Lung (tissue), 12 donors: ENCODE measurements around the gene KLF11. TPM values are rescaled to one million over a fixed set of nuclear protein-coding genes. Genes with fewer than 3 reads are reported as not detected.

Experiments used
- ATAC-seq: fragments of 200-7000 bp; cut with Tn5 transposase; one replicate; pipeline ENCODE4 v1.9.1; 2020; ENCODE audit warnings: moderate number of reproducible peaks; ENCODE audit not compliant: insufficient read depth, low FRiP score
- DNase-seq, 3 donors: peaks; one replicate each; pipeline ENCODE4 v3.0.0-alpha.2; 2013 to 2017
- H3K27ac ChIP-seq, 2 donors: one replicate each; pipeline ENCODE4 v1.5.1; 2013; ENCODE audit warnings: mild to moderate bottlenecking in 2 of 2, moderate library complexity in 2 of 2, control low read depth in 1 of 2, inconsistent platforms in 1 of 2, low read depth in 1 of 2, low read length in 1 of 2
- H3K27me3 ChIP-seq, 3 donors: one replicate each; pipeline ENCODE4 v1.5.1; 2013; ENCODE audit warnings: low read length in 2 of 3; ENCODE audit not compliant: control insufficient read depth in 3 of 3, insufficient read depth in 3 of 3
- H3K36me3 ChIP-seq, 4 donors: one replicate each; pipeline ENCODE4 v1.5.1; 2013; ENCODE audit warnings: low read length in 4 of 4, mild to moderate bottlenecking in 1 of 4, moderate library complexity in 1 of 4; ENCODE audit not compliant: control insufficient read depth in 4 of 4, insufficient read depth in 4 of 4
- H3K4me1 ChIP-seq, 5 donors: one replicate each; pipeline ENCODE4 v1.5.1; 2013; ENCODE audit warnings: low read length in 5 of 5, mild to moderate bottlenecking in 2 of 5, moderate library complexity in 1 of 5; ENCODE audit not compliant: control insufficient read depth in 5 of 5, insufficient read depth in 5 of 5
- H3K4me3 ChIP-seq: one replicate; pipeline ENCODE4 v1.5.1; 2013; ENCODE audit warnings: mild to moderate bottlenecking, control low read depth, moderate library complexity
- H3K9ac ChIP-seq, 2 donors: one replicate each; pipeline ENCODE4 v1.5.1; 2013; ENCODE audit warnings: low read length in 2 of 2, control low read depth in 1 of 2; ENCODE audit not compliant: insufficient read depth in 1 of 2
- H3K9me3 ChIP-seq, 4 donors: one replicate each; pipeline ENCODE4 v1.5.1; 2013; ENCODE audit warnings: low read length in 3 of 4, mild to moderate bottlenecking in 1 of 4, moderate library complexity in 1 of 4; ENCODE audit not compliant: control insufficient read depth in 4 of 4, insufficient read depth in 3 of 4
- CTCF ChIP-seq: IDR thresholded peaks from 2 replicates; pipeline ENCODE4 v1.5.1; 2012; ENCODE audit warnings: mild to moderate bottlenecking; ENCODE audit errors: control extremely low read depth, extremely low read depth
- WGBS, 2 donors: extraction: QIAGEN DNeasy Blood & Tissue Kit; methylation state at CpG; one replicate each; pipeline ENCODE4 v1.1.7; 2013; 5-methylcytosine and 5-hydroxymethylcytosine counted together
- polyA plus RNA-seq, 2 donors: library from polyadenylated mRNA; stranded (reverse); fragments of 200-250 nt; gene quantifications; one replicate each; pipeline ENCODE4 v1.2.1, GENCODE V29; 2013
- total RNA-seq, 2 donors: library from RNA; depleted of rRNA in 1 of 2; stranded (reverse); fragments of >200 nt in 1 of 2; gene quantifications; one replicate each; pipeline ENCODE4 v1.2.1, GENCODE V29; 2014 to 2021
- donor health status: control.
- donor health status: control.
- donor health status: Bipolar disorder and iron deficiency.
- donor health status: healthy.
- donor health status: DM: yes; HTN: yes; CAD: no.

The KLF11 gene
- total and polyA plus RNA-seq, 4 donors, result 7.4 to 21.8 (median 17.3) TPM

- ATAC-seq (no peak), DNase-seq (no peak)
- H3K4me3 ChIP-seq, result no peak overlapping the region
- 88 to 90% methylated on average over 9 of the region's 9 CpGs for WGBS, 2 donors
- H3K36me3 ChIP-seq, result peaks cover 0 to 2% (median 0%) of the 10 kb centered on the region in 4 donors
- peaks cover 0 to 20% (median 5%) of the 10 kb centered on the region in 5 donors for H3K4me1 ChIP-seq
- H3K9me3 ChIP-seq, result no peaks in the 10 kb centered on the region
- H3K27ac ChIP-seq, result no peak overlapping the region
- no peak overlapping the region for H3K9ac ChIP-seq
- H3K27me3 ChIP-seq, result peaks cover 0 to 4% (median 0%) of the 10 kb centered on the region in 3 donors
- TF ChIP-seq CTCF, result no peak
Observed at GRCh38 chr2:10007435-10007834, 35.9 kb upstream of the KLF11 start.

GRCh38 chr2:10007921-10008808 is 35.2 kb upstream of the KLF11 start:
- Histone ChIP-seq H3K36me3 (peaks cover 0 to 2% (median 0%) of the 10 kb centered on the region in 4 donors), H3K9me3 (no peaks in the 10 kb centered on the region), H3K27ac (no peak overlapping the region), H3K4me3 (no peak overlapping the region), H3K9ac (no peak overlapping the region), H3K27me3 (peaks cover 0 to 4% (median 0%) of the 10 kb centered on the region in 3 donors), H3K4me1 (peaks cover 0 to 20% (median 5%) of the 10 kb centered on the region in 5 donors)
- 81 to 82% methylated on average over 22 of the region's 22 CpGs for WGBS, 2 donors
- DNase-seq, result no peak
- no peak for ATAC-seq
- no peak for TF ChIP-seq CTCF

GRCh38 chr2:10008809-10009176 is 34.6 kb upstream of the KLF11 start:
- no peaks in the 10 kb centered on the region for H3K9me3 ChIP-seq
- ATAC-seq, result no peak

More at GRCh38 chr2:10008809-10009176, 34.6 kb upstream of the KLF11 start:
- TF ChIP-seq CTCF, result no peak
- no peak for DNase-seq
- Histone ChIP-seq H3K4me1 (peaks cover 0 to 20% (median 5%) of the 10 kb centered on the region in 5 donors), H3K36me3 (no peaks in the 10 kb centered on the region), H3K9ac (no peak overlapping the region), H3K4me3 (no peak overlapping the region), H3K27me3 (peaks cover 0 to 4% (median 0%) of the 10 kb centered on the region in 3 donors), H3K27ac (no peak overlapping the region)
- 84 to 91% methylated on average over 9 of the region's 9 CpGs for WGBS, 2 donors
